ENCODE results near the gene RPL10L.

RPL10L gene

DNA sequence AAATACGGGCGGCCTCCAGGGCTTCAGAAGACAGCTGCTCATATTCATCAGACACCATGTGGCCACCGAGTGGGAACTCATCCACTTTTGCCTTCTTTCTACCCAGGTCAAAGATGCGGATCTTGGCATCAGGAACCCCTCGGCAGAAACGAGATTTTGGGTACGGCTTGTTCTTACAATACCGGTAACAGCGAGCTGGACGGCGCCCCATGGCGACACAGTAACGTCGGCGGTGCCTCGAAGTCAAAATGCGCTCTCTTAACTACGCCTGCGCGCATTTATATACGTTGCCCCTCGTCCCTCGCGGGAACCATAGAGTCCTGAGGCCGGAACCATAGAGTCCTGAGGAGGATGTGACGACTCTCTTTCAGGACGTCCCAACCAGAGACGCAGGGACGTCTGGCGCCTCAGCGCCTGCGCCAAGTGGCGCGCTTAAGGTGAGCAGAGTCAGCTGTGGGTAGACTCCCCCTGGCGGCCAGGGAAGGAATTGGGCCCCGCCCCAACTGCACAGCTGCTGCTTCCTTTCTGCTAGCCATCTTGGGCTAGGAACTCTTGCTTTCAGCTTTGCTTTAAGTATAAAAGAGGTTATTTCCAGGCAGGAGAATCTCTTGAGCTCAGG is at the start of gene RPL10L:
Gene RPL10L, minus strand, starts transcription at position 256 of the 619 bp plus-strand sequence. Its CDS starts 45 bp downstream, at position 211.
- DNase-seq: no peak

DNA sequence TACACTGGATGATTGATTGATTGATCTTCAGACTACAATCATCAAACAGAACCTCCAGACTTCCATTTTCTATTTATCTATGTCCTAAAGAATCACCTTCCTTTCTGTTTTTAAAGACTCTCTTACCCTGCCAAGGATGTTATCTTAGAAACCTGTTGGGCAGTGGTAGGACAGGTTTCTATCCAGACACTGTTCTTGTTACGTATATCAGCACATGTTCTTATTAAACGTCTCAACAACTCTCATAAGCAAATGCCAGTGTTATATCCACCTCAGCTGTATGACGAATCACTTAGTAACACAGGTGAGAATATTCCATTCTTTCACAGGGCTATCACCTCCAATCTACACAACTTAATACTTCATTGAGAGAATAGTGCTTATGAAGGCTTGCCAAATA is 40.2 kb upstream of the RPL10L start:
- no peak for DNase-seq

DNA sequence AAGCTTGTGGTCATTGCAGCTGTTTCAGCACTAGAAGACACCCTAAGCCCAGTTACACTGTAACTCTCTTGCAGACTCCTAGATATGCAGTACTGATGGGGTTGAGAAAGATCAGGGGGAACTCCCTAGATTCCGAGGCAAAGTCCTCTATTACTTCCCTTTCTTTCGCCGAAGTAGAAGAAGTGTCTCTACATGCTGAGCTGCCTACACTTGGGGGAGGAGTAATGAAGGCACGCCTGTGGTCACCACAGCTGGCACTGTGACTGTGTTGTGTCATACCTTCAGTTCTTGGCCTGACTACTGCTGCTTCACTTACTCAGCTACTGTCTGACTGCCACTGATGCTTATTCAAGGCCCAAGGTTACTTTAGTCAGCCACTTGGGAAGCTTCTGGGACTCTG is 35.1 kb upstream of the RPL10L start:
- DNase-seq: no peak

DNA sequence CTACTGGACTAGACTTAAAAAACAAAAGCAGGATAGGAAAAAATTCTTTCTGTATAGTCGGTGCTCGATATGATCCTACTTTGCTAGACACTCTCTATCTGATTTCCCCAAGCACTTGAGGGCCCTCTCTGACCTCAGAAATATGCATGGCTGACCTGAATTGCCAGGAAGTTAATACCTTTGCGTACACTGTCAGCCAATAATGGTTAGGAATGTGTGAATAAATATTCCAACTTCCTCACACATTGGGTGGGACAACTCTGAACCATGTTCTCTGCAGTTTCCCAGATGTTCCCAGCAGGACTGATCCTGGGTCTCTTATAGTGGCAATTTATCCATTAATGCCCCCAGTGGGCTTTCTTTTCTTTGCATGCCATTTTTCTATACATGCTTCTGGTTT is 20.5 kb upstream of the RPL10L start:
- no peak for DNase-seq

DNA sequence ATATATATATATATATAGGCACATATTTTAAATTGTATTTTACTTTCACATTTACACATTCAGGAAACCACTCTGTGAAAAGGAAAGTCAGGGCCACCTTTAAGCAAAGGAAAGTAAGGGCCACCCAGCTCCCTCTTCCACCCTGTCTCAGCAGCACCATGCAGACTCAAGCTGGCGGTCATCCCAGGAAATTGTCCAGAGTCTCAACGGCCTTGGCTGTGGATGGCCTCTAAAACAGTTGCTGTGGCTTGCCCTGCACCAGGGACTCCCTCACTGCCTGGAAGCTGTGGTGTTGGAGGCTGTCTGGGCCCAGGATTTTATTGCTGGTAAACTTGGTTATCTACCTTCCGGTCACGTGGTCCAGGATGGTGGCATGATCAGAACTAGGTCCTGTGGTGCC is 11.8 kb upstream of the RPL10L start:
- DNase-seq: no peak

DNA sequence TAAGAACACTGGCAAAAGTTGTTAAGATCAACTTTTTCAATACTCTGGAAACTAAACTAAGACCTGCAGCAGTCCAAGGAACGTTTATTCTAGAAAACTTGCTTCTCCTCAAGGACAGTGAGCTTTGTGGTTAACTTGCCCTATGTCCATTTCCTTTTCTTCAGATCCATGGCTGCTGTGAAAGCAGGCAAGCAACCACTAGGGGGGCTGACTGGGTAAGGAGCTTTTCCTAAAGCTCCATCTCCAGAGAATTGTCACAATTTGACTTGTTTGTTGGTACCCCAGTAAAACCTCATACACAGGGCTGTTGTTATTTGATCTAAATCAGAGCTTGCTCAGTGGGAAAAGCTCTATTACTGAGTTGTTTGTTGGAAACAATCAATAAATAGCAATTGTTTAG is 10.1 kb upstream of the RPL10L start:
- DNase-seq: no peak

DNA sequence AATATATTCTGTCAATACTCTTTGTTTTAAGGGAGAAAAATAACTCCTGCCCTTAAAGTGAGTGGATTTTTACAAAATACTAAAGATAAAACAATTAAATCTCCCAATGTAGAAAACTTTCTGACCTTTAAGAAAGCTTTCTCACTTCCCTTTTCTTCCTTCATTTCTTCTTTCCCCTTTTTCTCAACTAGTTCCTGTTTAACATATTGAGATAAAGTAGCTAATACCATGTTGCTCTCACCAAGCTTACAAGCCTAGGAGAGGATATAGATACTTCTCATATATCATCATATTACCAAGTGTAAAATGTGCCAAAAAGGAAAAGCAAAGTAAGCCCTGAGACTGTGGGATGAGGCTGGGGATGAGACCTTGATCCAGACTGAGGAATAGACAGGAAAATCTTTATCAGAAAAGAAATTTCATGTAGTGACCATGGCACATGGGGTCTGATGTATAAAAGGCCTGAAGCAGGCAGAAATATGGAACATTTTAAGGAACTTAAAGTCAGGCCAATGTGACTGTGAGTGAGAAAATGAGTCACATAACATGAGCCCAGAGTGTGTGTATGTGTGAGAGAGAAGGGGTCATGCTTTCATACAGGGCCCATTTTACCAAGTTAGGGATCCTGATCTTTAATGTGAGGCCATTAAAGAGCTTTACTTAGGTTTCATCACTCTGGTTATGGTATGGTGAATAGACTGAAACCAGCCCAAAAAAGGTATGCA is 1.6 kb upstream of the RPL10L start:
- DNase-seq: no peak

DNA sequence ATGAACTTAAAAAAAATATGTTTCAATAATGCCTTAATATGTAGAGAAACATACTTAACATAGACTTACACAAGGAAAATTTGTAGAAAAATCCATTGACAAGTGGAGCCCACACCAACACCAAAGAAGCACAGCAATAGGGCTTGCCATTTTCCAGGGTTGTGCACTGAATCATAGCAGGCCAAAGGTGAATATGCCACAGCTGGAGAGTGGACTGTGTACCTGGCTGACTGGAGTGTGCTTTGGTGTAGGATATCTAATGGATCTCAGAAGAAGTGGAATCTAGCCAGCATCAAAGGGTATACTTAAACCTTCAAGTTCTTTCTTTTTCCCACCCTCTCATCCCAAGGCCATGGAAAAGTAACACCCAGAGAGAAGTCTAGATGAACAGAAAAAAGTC is 4.8 kb downstream of the RPL10L start:
- no peak for DNase-seq

DNA sequence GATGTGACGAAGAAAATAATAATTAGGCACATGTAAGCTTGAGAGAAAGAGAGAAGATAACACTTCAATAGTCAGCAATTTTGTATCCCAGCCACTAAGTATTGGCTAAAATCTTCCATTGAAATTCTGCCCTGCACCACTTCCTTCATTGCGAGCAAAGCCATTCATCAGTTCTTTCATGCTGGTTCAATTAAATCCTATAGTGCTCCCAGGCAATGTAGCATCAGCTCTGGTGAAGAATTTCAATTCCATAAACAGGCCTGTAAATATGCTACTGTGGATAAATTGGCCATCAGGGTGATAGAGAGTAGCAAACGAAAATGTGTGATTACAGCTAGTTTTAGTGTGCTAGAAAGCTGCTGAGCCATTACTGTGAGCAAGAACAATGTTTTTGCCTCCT is 24.7 kb downstream of the RPL10L start:
- no peak for DNase-seq
